PC-9 (cell line): ENCODE results near the gene TMBIM6. TPM values are rescaled to one million over a fixed set of nuclear protein-coding genes. Genes with fewer than 3 reads are reported as not detected.

Experiments used
- BruUV-seq: library from RNA; stranded (reverse); fragments of 400-500 nt; replicated peaks from 2 replicates; lab custom pipeline; 2021; lab: Mats Ljungman, UMichigan
- CTCF ChIA-PET: fragments of 300-600 bp; sonication (Branson Sonifier 250); formaldehyde crosslinking; loops from one replicate; lab custom pipeline; 2022; ENCODE audit warnings: antibody characterized with exemption; lab: Charles Lee
- POLR2A ChIA-PET: fragments of 300-600 bp; sonication (Branson Sonifier 250); formaldehyde crosslinking; loops from one replicate; lab custom pipeline; 2022; ENCODE audit warnings: antibody characterized with exemption; ENCODE audit not compliant: unreplicated experiment; lab: Charles Lee
- DNase-seq, 2 experiments: peaks; one replicate each; pipeline versions ENCODE4 v3.0.0 to v3.0.0-alpha.2; 2015 to 2022; ENCODE audit warnings: mixed read lengths in 1 of 2
- H2AFZ ChIP-seq: fragments of 200-600 bp; sonication (generic); 2 replicates; pipeline ENCODE4 v1.8.1; 2017; ENCODE audit warnings: antibody characterized with exemption
- H3F3A ChIP-seq: fragments of 200-600 bp; sonication (generic); 2 replicates; pipeline ENCODE4 v1.8.1; 2017; ENCODE audit warnings: antibody characterized with exemption, mild to moderate bottlenecking, low read depth; ENCODE audit not compliant: insufficient read depth
- H3K27ac ChIP-seq: fragments of 200-600 bp; sonication (generic); 2 replicates; pipeline ENCODE4 v1.6.1; 2016; ENCODE audit warnings: mixed run types
- H3K27me3 ChIP-seq: fragments of 200-600 bp; sonication (generic); 2 replicates; pipeline ENCODE4 v1.6.1; 2016; ENCODE audit warnings: low read depth, mixed run types; ENCODE audit not compliant: insufficient read depth
- H3K36me3 ChIP-seq: fragments of 200-600 bp; sonication (generic); 2 replicates; pipeline ENCODE4 v1.6.1; 2016; ENCODE audit warnings: low read depth, mixed run types
- H3K4me1 ChIP-seq: fragments of 200-600 bp; sonication (generic); replicated peaks from 2 replicates; pipeline ENCODE4 v1.6.1; 2016; ENCODE audit warnings: mixed run types; ENCODE audit not compliant: insufficient read depth
- H3K4me2 ChIP-seq: fragments of 200-600 bp; sonication (generic); 2 replicates; pipeline ENCODE4 v1.6.1; 2017; ENCODE audit warnings: mixed run types
- H3K4me3 ChIP-seq: fragments of 200-600 bp; sonication (generic); 2 replicates; pipeline ENCODE4 v1.6.1; 2016; ENCODE audit warnings: mixed run types
- H3K79me2 ChIP-seq: fragments of 200-600 bp; sonication (generic); 2 replicates; pipeline ENCODE4 v1.6.1; 2017; ENCODE audit warnings: low read depth, mixed run types
- H3K9me2 ChIP-seq: fragments of 200-600 bp; sonication (generic); 2 replicates; pipeline ENCODE4 v1.8.1; 2017; ENCODE audit warnings: mild to moderate bottlenecking; ENCODE audit not compliant: insufficient read depth
- H3K9me3 ChIP-seq: fragments of 200-600 bp; sonication (generic); 2 replicates; pipeline ENCODE4 v1.8.1; 2016; ENCODE audit warnings: low read depth; ENCODE audit not compliant: insufficient read depth
- H4K20me1 ChIP-seq: fragments of 200-600 bp; sonication (generic); 2 replicates; pipeline ENCODE4 v1.8.1; 2017; ENCODE audit not compliant: insufficient read depth
- CTCF ChIP-seq: fragments of 200-600 bp; sonication (generic); conservative IDR thresholded peaks from 2 replicates; pipeline ENCODE4 v1.6.1; 2017; ENCODE audit warnings: mixed run types, antibody characterized with exemption, mild to moderate bottlenecking, moderate library complexity
- EZH2 ChIP-seq: fragments of 200-600 bp; sonication (generic); IDR thresholded peaks from 2 replicates; pipeline ENCODE4 v1.8.0; 2017; ENCODE audit warnings: antibody characterized with exemption, low read depth
- intact Hi-C: fragments of 100-400 bp; cut with micrococcal nuclease; formaldehyde crosslinking; loops from one replicate; pipeline ENCODE4 v1.10.0; 2022; ENCODE audit not compliant: unreplicated experiment
- total RNA-seq: library from RNA; stranded (reverse); gene quantifications from 2 replicates; pipeline ENCODE4 v1.2.3, GENCODE V29; 2021

The TMBIM6 gene
- total RNA-seq, 1 experiment from 2014 or later = 690 TPM

- no peaks in the 10 kb centered on the region for H3K9me2 ChIP-seq
- BruUV-seq = no TSS peak
- no peak overlapping the region for H2AFZ ChIP-seq
- no peak overlapping the region for H3K4me2 ChIP-seq
- no peak overlapping the region for H3K27ac ChIP-seq
- POLR2A ChIA-PET = no interaction called here
- CTCF ChIA-PET = no interaction called here
- no peaks in the 10 kb centered on the region for H3K9me3 ChIP-seq
- H3K79me2 ChIP-seq = no peaks in the 10 kb centered on the region
- no peaks in the 10 kb centered on the region for H3F3A ChIP-seq
- H3K4me3 ChIP-seq = no peak overlapping the region
- no peaks in the 10 kb centered on the region for H3K27me3 ChIP-seq
- H3K36me3 ChIP-seq = no peaks in the 10 kb centered on the region
- intact Hi-C loops = no loop called here
- DNase-seq = no peak
- no peaks in the 10 kb centered on the region for H4K20me1 ChIP-seq
- no peaks in the 10 kb centered on the region for H3K4me1 ChIP-seq
- TF ChIP-seq CTCF = no peak
- no peak for TF ChIP-seq EZH2
Measured at GRCh38 chr12:49813131-49813530, 71.8 kb downstream of the TMBIM6 start.

Other genes with a start within 250 kb of the TMBIM6 start
- not detected in 2 replicates for gene KCNH3, start 202.5 kb upstream of the TMBIM6 start, total RNA-seq
- gene MCRS1, start 173.4 kb upstream of the TMBIM6 start, total RNA-seq = 66.9 and 71.5 TPM in 2 replicates
- 1.3 and 1.7 TPM in 2 replicates for gene FAM186B, start 135.9 kb upstream of the TMBIM6 start, total RNA-seq
- gene PRPF40B, start 118.0 kb upstream of the TMBIM6 start, total RNA-seq = 27.5 and 28.9 TPM in 2 replicates
- gene FMNL3, start 34.2 kb upstream of the TMBIM6 start, total RNA-seq = 5.6 and 6.5 TPM in 2 replicates
- 20.5 and 20.9 TPM in 2 replicates for gene NCKAP5L, start 86.9 kb downstream of the TMBIM6 start, total RNA-seq
- 2.5 and 4.7 TPM in 2 replicates for gene BCDIN3D, start 101.5 kb downstream of the TMBIM6 start, total RNA-seq
- gene FAIM2, start 162.3 kb downstream of the TMBIM6 start, total RNA-seq = not detected in 2 replicates
- not detected in 2 replicates for gene AQP2, start 209.2 kb downstream of the TMBIM6 start, total RNA-seq
- gene AQP5, start 220.3 kb downstream of the TMBIM6 start, total RNA-seq = 0.31 and 0.45 TPM in 2 replicates
- not detected in 2 replicates for gene AQP6, start 231.4 kb downstream of the TMBIM6 start, total RNA-seq